Psoas muscle (tissue), 8 donors: ENCODE results near the gene SERTM2. TPM values are rescaled to one million over a fixed set of nuclear protein-coding genes. Genes with fewer than 3 reads are reported as not detected.
"Not testable (repeated sequence)": the region's sequence is repeated elsewhere in the genome, so short reads cannot be mapped to it uniquely, and the experiment has no call there.

Source experiments
- ATAC-seq, 4 donors: fragments of 200-7000 bp; cut with Tn5 transposase; one replicate each; pipeline ENCODE4 v1.9.1; 2020; ENCODE audit warnings: moderate library complexity in 3 of 4, mild to moderate bottlenecking in 2 of 4
- DNase-seq, 2 donors: peaks; one replicate each; pipeline ENCODE4 v3.0.0-alpha.2; 2020
- H3K27ac ChIP-seq: fragments of 200-600 bp; one replicate; pipeline ENCODE4 v1.8.0; 2022
- H3K27me3 ChIP-seq, 3 donors: fragments of 200-600 bp in 1 of 3; one replicate each; pipeline versions ENCODE4 v1.6.1 to v1.8.0; 2013 to 2022; ENCODE audit warnings: low read length in 2 of 3, mild to moderate bottlenecking in 2 of 3, moderate library complexity in 1 of 3; ENCODE audit not compliant: insufficient read depth in 3 of 3
- H3K36me3 ChIP-seq, 2 donors: fragments of 200-600 bp in 1 of 2; one replicate each; pipeline versions ENCODE4 v1.6.1 to v1.8.0; 2013 to 2022; ENCODE audit warnings: low read depth in 1 of 2, mild to moderate bottlenecking in 1 of 2, moderate library complexity in 1 of 2; ENCODE audit not compliant: insufficient read depth in 1 of 2
- H3K4me1 ChIP-seq: fragments of 200-600 bp; one replicate; pipeline ENCODE4 v1.8.0; 2022
- H3K4me3 ChIP-seq: fragments of 200-600 bp; one replicate; pipeline ENCODE4 v1.8.0; 2022; ENCODE audit warnings: mild to moderate bottlenecking
- H3K9me3 ChIP-seq: fragments of 200-600 bp; one replicate; pipeline ENCODE4 v1.8.0; 2022
- WGBS, 3 donors: extraction: QIAGEN DNeasy Blood & Tissue Kit; methylation state at CpG; one replicate each; pipeline versions ENCODE4 v1.1.6 to v1.1.7; 2013; 5-methylcytosine and 5-hydroxymethylcytosine counted together
- intact Hi-C, 2 donors: fragments of 100-400 bp; cut with DNase I; formaldehyde crosslinking; loops; one replicate each; pipeline versions ENCODE4 v1.11.0 to v1.14.2; 2022
- polyA plus RNA-seq, 3 donors: library from polyadenylated mRNA; stranded (reverse); fragments of 200-250 nt; gene quantifications; one replicate each; pipeline ENCODE4 v1.2.3, GENCODE V29; 2013
- total RNA-seq, 4 donors: library from RNA; stranded (reverse); fragmentation: NEBNext Ultra II Directional in 2 of 4; extraction: Animal tissue kit (Norgen Biotek cat#: 25700) in 2 of 4; gene quantifications; one replicate each; pipeline versions ENCODE4 v1.2.1 to v1.2.4, GENCODE V29; 2021 to 2023
- TF ChIP-seq, protein P1 (sequence below): fragments of 200-600 bp; IDR thresholded peaks from one replicate; pipeline ENCODE4 v1.8.0; 2022; ENCODE audit warnings: antibody characterized with exemption
- donor health status: healthy with polysubstance abuse.
- donor health status: DM: no; HTN: no; CAD: no; lungs with moderate emphysema.
- donor health status: Bipolar disorder and iron deficiency.
- donor health status: healthy.
- donor health status: DM: yes; HTN: yes; CAD: no.
- donor health status: DM: no; HTN: no; CAD: no.
- donor health status: DM: no; HTN: no; CAD: no.
- donor health status: DM: yes; HTN: yes; CAD: no.

SERTM2 gene
- total and polyA plus RNA-seq, 7 donors, result 0.05 to 0.10 TPM; not detected in 5

DNA sequence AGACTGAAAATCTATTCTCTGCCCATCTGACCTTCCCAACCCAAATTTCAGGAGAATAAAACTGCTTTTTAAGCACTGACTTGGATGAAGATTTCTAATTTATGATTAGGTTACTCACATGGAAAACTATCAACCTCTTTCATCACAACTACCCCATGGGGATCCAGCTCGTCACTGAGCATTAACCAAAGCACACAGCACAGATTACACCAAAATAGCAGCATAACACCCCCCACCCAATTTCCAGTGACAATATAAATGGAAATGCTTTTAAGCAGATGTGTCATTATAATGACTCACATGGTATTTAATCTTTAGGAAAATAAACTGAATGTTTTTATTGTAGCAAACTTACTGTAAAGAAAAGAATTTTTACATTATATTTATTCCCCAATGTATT lies 9.7 kb downstream of the SERTM2 start:
- Histone ChIP-seq H3K36me3 (no peaks in the 10 kb centered on the region), H3K4me1 (no peaks in the 10 kb centered on the region), H3K27ac (no peak overlapping the region), H3K9me3 (peaks cover 2% of the 10 kb centered on the region), H3K4me3 (no peak overlapping the region), H3K27me3 (peaks cover 0 to 41% (median 0%) of the 10 kb centered on the region in 3 donors)
- intact Hi-C loops, result no loop called here
- 39 to 75% (median 67%) methylated on average over 1 of the region's 1 CpG for WGBS, 3 donors
- no peak for ATAC-seq
- DNase-seq, result no peak
- TF ChIP-seq, protein P1, sequence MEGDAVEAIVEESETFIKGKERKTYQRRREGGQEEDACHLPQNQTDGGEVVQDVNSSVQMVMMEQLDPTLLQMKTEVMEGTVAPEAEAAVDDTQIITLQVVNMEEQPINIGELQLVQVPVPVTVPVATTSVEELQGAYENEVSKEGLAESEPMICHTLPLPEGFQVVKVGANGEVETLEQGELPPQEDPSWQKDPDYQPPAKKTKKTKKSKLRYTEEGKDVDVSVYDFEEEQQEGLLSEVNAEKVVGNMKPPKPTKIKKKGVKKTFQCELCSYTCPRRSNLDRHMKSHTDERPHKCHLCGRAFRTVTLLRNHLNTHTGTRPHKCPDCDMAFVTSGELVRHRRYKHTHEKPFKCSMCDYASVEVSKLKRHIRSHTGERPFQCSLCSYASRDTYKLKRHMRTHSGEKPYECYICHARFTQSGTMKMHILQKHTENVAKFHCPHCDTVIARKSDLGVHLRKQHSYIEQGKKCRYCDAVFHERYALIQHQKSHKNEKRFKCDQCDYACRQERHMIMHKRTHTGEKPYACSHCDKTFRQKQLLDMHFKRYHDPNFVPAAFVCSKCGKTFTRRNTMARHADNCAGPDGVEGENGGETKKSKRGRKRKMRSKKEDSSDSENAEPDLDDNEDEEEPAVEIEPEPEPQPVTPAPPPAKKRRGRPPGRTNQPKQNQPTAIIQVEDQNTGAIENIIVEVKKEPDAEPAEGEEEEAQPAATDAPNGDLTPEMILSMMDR, result no peak

DNA sequence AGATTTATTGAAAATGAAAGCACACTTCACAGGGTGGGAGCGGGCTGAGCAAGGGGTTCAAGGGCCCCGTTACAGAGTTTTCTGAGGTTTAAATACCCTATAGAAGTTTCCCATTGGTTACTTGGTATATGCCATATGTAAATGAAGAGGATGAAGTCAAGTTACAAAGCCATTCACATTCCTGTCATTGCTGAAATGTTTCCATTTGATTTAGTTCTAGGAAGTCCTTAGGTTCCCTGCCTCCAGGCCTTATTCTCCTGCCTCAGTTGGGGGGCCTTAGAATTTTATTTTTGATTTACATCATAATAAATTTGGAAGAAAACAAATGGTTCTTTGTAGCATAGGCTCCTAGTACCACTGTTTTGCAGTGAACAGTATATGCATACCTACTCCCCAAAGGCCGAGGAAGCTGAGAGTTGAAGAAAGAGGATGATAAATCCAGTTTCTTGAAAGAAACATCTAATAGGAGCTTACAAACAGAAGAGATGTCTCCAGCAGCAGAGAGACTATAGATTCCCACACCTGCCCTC lies 31.8 kb downstream of the SERTM2 start:
- 48 to 80% (median 79%) methylated on average over 3 of the region's 3 CpGs for WGBS, 3 donors

DNA sequence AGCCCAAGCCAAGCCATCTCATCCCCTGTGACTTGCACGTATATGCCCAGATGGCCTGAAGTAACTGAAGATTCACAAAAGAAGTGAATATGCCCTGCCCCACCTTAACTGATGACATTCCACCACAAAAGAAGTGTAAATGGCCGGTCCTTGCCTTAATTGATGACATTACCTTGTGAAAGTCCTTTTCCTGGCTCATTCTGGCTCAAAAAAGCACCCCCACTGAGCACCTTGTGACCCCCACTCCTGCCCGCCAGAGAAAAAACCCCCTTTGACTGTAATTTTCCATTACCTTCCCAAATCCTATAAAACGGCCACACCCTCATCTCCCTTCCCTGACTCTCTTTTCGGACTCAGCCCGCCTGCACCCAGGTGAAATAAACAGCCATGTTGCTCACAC lies 37.8 kb downstream of the SERTM2 start:
- H3K27ac ChIP-seq, DNase-seq, ATAC-seq, H3K9me3 ChIP-seq, H3K4me3 ChIP-seq, intact Hi-C loops, H3K36me3 ChIP-seq, H3K4me1 ChIP-seq: not testable (repeated sequence)
- 56 to 74% (median 71%) methylated on average over 5 to 6 of the region's 6 CpGs for WGBS, 3 donors
- H3K27me3 ChIP-seq, result peaks cover 0 to 15% (median 0%) of the 10 kb centered on the region in 3 donors

More for the DNA sequence above, 31.8 kb downstream of the SERTM2 start:
- ATAC-seq (no peak), DNase-seq (no peak)
- Histone ChIP-seq H3K4me3 (no peak overlapping the region), H3K27me3 (no peaks in the 10 kb centered on the region), H3K9me3 (no peaks in the 10 kb centered on the region), H3K36me3 (no peaks in the 10 kb centered on the region), H3K27ac (no peak overlapping the region), H3K4me1 (no peaks in the 10 kb centered on the region)
- intact Hi-C loops, result no loop called here
- TF ChIP-seq, protein P1, result no peak

DNA sequence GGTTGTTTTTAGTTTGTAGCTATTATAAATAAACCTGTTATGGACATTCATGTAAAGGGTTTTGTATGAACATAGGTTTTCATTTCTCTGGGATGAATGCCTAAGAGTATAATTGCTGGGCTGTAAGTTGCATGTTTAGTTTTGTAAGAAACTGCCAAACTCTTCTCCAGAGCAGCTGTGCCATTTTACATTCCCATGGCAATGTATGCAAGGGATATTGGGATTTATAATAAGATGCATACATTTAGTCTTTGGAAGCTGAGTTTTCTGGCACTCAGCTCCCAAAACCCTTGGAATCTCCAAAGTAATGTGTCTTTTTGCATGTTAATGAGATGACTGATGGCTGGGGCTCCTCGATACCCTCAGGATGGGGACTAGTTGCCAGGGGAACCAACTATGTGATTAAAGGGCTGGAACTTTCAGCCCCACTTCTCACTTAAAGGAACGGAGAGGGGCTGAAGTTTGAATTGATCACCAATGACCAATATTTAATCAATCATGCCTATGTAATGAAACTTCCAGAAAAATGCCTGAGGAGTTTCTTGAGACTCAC lies 44.0 kb downstream of the SERTM2 start:
- Histone ChIP-seq H3K27ac (no peak overlapping the region), H3K27me3 (peaks cover 0 to 10% (median 0%) of the 10 kb centered on the region in 3 donors), H3K4me1 (no peaks in the 10 kb centered on the region), H3K4me3 (no peak overlapping the region), H3K36me3 (no peaks in the 10 kb centered on the region), H3K9me3 (no peaks in the 10 kb centered on the region)
- ATAC-seq, result no peak
- TF ChIP-seq, protein P1, result no peak
- intact Hi-C loops, result no loop called here
- 31 to 44% (median 44%) methylated on average over 2 of the region's 2 CpGs for WGBS, 3 donors
- no peak for DNase-seq

DNA sequence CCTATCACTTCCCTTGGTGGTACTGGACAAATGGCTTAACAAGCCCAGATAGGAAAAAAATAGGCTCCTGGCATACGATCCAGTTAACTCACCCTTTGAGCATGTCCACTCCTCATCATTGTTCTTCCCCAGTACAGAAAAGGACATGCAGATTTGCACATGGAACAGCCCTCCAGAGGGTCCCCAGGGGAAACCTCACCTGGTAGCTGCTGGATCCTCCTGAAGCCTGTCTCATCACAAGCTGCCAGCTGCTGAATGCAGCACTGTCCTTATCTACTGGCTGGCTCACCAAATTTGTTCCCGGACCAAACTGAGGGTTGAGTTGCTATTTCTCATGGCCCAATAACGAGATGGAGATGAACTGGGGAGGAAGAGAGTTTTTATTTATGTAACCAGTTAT lies 49.4 kb downstream of the SERTM2 start:
- H3K27me3 ChIP-seq, result no peaks in the 10 kb centered on the region
- H3K36me3 ChIP-seq, result no peaks in the 10 kb centered on the region
- intact Hi-C loops, result no loop called here
- H3K4me1 ChIP-seq, result no peaks in the 10 kb centered on the region
- H3K9me3 ChIP-seq, result no peaks in the 10 kb centered on the region
- 52 to 68% (median 63%) methylated on average over 3 of the region's 3 CpGs for WGBS, 3 donors
- DNase-seq (no peak), ATAC-seq (no peak)
- H3K27ac ChIP-seq, result no peak overlapping the region
- TF ChIP-seq, protein P1, result no peak
- no peak overlapping the region for H3K4me3 ChIP-seq
